HepG2 (cell line): ENCODE data around the gene HDAC3. TPM values are rescaled to one million over a fixed set of nuclear protein-coding genes. Genes with fewer than 3 reads are reported as not detected.

Source experiments
- AKAP8 ChIP-seq: sonication (generic); formaldehyde crosslinking; IDR thresholded peaks from 2 replicates; pipeline ENCODE4 v1.5.1; 2020; ENCODE audit warnings: mild to moderate bottlenecking, missing genetic modification reagents
- CHD2 ChIP-seq: IDR thresholded peaks from 2 replicates; pipeline ENCODE4 v1.6.1; 2011; ENCODE audit warnings: low read depth, low read length, improper control_type of control experiment
- ETV5 ChIP-seq: IDR thresholded peaks from 2 replicates; pipeline ENCODE4 v1.6.1; 2018; ENCODE audit warnings: missing biosample characterization, missing genetic modification reagents, inconsistent platforms, borderline replicate concordance
- FOSL2 ChIP-seq: sonication (generic); formaldehyde crosslinking; IDR thresholded peaks from 2 replicates; pipeline ENCODE4 v1.4.0; 2020; ENCODE audit warnings: missing genetic modification reagents
- HMGXB4 ChIP-seq, 2 experiments: sonication (generic) in 1 of 2; formaldehyde crosslinking in 1 of 2; IDR thresholded peaks; 2 replicates each; pipeline versions ENCODE4 v1.4.0 to v1.6.1; 2018 to 2020; ENCODE audit warnings: missing genetic modification reagents in 2 of 2, borderline replicate concordance in 1 of 2, low read depth in 1 of 2, mild to moderate bottlenecking in 1 of 2, missing biosample characterization in 1 of 2
- HOXA7 ChIP-seq: sonication (generic); formaldehyde crosslinking; IDR thresholded peaks from 2 replicates; pipeline ENCODE4 v1.8.1; 2022; ENCODE audit warnings: mild to moderate bottlenecking, missing genetic modification reagents, moderate library complexity
- JUN ChIP-seq: sonication (generic); formaldehyde crosslinking; IDR thresholded peaks from 2 replicates; pipeline ENCODE4 v1.4.0; 2020; ENCODE audit warnings: mild to moderate bottlenecking, missing genetic modification reagents
- MATR3 ChIP-seq: sonication (generic); formaldehyde crosslinking; IDR thresholded peaks from 2 replicates; pipeline ENCODE4 v1.4.0; 2020; ENCODE audit warnings: missing genetic modification reagents
- MAX ChIP-seq: IDR thresholded peaks from 2 replicates; pipeline ENCODE4 v1.6.1; 2012; ENCODE audit warnings: inconsistent platforms
- NFE2L2 ChIP-seq: fragments of 150-350 bp; IDR thresholded peaks from 2 replicates; pipeline ENCODE4 v1.6.1; 2014; ENCODE audit warnings: low read length
- PRMT3 ChIP-seq: sonication (generic); formaldehyde crosslinking; IDR thresholded peaks from 2 replicates; pipeline ENCODE4 v1.8.1; 2022; ENCODE audit warnings: low read depth, mild to moderate bottlenecking, moderate library complexity, missing genetic modification reagents, borderline replicate concordance
- REL ChIP-seq: sonication (generic); formaldehyde crosslinking; conservative IDR thresholded peaks from 2 replicates; pipeline ENCODE4 v1.8.0; 2022; ENCODE audit warnings: mild to moderate bottlenecking, missing genetic modification reagents, moderate library complexity
- RFXANK ChIP-seq: IDR thresholded peaks from 2 replicates; pipeline ENCODE4 v1.6.1; 2016
- SOX5 ChIP-seq: IDR thresholded peaks from 2 replicates; pipeline ENCODE4 v1.6.1; 2016; ENCODE audit warnings: borderline replicate concordance
- SRSF4 ChIP-seq: fragments of 200-400 bp; formaldehyde crosslinking; IDR thresholded peaks from one replicate; pipeline ENCODE4 v1.6.1; 2018; ENCODE audit warnings: mild to moderate bottlenecking, low read depth, low read length, moderate library complexity; ENCODE audit not compliant: poor library complexity, severe bottlenecking
- THAP11 ChIP-seq: IDR thresholded peaks from 2 replicates; pipeline ENCODE4 v1.6.1; 2016; ENCODE audit warnings: missing biosample characterization, missing genetic modification reagents
- TMF1 ChIP-seq: sonication (generic); formaldehyde crosslinking; IDR thresholded peaks from 2 replicates; pipeline ENCODE4 v1.8.1; 2022; ENCODE audit warnings: low read depth, missing genetic modification reagents
- TOPORS ChIP-seq: sonication (generic); formaldehyde crosslinking; IDR thresholded peaks from 2 replicates; pipeline ENCODE4 v1.8.0; 2023; ENCODE audit warnings: mild to moderate bottlenecking, missing genetic modification reagents
- U2AF1 ChIP-seq: fragments of 200-400 bp; formaldehyde crosslinking; optimal IDR thresholded peaks from 2 replicates; pipeline ENCODE3; 2017; ENCODE audit warnings: mild to moderate bottlenecking, low read depth, low read length
- ZBTB49 ChIP-seq: sonication (generic); formaldehyde crosslinking; IDR thresholded peaks from 2 replicates; pipeline ENCODE4 v1.4.0; 2020; ENCODE audit warnings: missing genetic modification reagents, borderline replicate concordance
- ZNF281 ChIP-seq: sonication (generic); formaldehyde crosslinking; IDR thresholded peaks from 2 replicates; pipeline ENCODE4 v1.4.0; 2020; ENCODE audit warnings: missing genetic modification reagents, borderline replicate concordance
- ZNF354B ChIP-seq: sonication (generic); formaldehyde crosslinking; IDR thresholded peaks from 2 replicates; pipeline ENCODE4 v1.8.0; 2022; ENCODE audit warnings: mild to moderate bottlenecking, missing genetic modification reagents
- ZZZ3 ChIP-seq: sonication (generic); formaldehyde crosslinking; IDR thresholded peaks from 2 replicates; pipeline ENCODE4 v1.4.0; 2020; ENCODE audit warnings: missing genetic modification reagents, mild to moderate bottlenecking, borderline replicate concordance
- polyA plus RNA-seq, 8 experiments: library from polyadenylated mRNA; depleted of rRNA in 3 of 8; stranded (reverse) in 7 of 8; unstranded in 1 of 8; fragments of >200 nt; fragmentation: Illumina TruSeq in 4 of 8; extraction: Trizol in 4 of 8; gene quantifications; 2 replicates each; pipeline versions ENCODE4 v1.2.1 to v1.2.3, GENCODE V29; 2011 to 2016; ENCODE audit warnings: low read depth in 4 of 8, missing spikeins in 1 of 8, mixed read lengths in 1 of 8; ENCODE audit not compliant: insufficient read depth in 1 of 8
- total RNA-seq, 5 experiments: library from RNA; depleted of rRNA; stranded (reverse); fragments of >200 nt; fragmentation: Illumina TruSeq; extraction: Trizol; gene quantifications; 2 replicates each; pipeline ENCODE4 v1.2.3, GENCODE V29; 2016; ENCODE audit warnings: low read depth in 1 of 5

HDAC3 gene
- total and polyA plus RNA-seq, 2 of the 13 experiments (the other 11 are each of a cell fraction or from before 2014, with no cell fraction given), result 84.0 to 94.1 TPM

GRCh38 chr5:141618030-141618803 lies 18.4 kb downstream of the HDAC3 start (continued):
- TF ChIP-seq REL, result no peak
- peak; percentile 15; the same call in 1 of the 2 replicates for TF ChIP-seq SOX5
- no peak for TF ChIP-seq JUN (CRISPR knock-in tag)
- 0 out of 2 replicates have a peak, but pooled peaks have one; percentile 11 for TF ChIP-seq TOPORS
- TF ChIP-seq MATR3 (CRISPR knock-in tag), result no peak
- no peak for TF ChIP-seq ZBTB49 (CRISPR knock-in tag)
- TF ChIP-seq NFE2L2, result no peak
- TF ChIP-seq U2AF1, result peak; percentile 0
- TF ChIP-seq TMF1, result no peak
- TF ChIP-seq PRMT3 (CRISPR knock-in tag), result 0 out of 2 replicates have a peak, but pooled peaks have one; percentile 13
- TF ChIP-seq HMGXB4 (CRISPR knock-in tag; IDR thresholded peaks at IDR 0.05; ENCODE audit: borderline replicate concordance in 1 of 2, low read depth in 1 of 2), result no peak; a peak in 1 of 4 replicates
- TF ChIP-seq ETV5 (CRISPR knock-in tag), result peak; percentile 30; the same call in 1 of the 2 replicates
- no peak for TF ChIP-seq CHD2
- TF ChIP-seq AKAP8 (CRISPR knock-in tag), result no peak
- TF ChIP-seq ZNF281 (CRISPR knock-in tag), result peak; percentile 88; the same call in 1 of the 2 replicates
- TF ChIP-seq MAX, result 0 out of 2 replicates have a peak, but pooled peaks have one; percentile 21
- TF ChIP-seq THAP11 (CRISPR knock-in tag), result 0 out of 2 replicates have a peak, but pooled peaks have one; percentile 53
- no peak for TF ChIP-seq ZZZ3 (CRISPR knock-in tag)
- TF ChIP-seq FOSL2 (CRISPR knock-in tag), result peak; percentile 71
- TF ChIP-seq SRSF4, result no peak
- TF ChIP-seq ZNF354B (CRISPR knock-in tag), result no peak
- TF ChIP-seq RFXANK (CRISPR knock-in tag), result no peak
- 0 out of 2 replicates have a peak, but pooled peaks have one; percentile 38 for TF ChIP-seq HOXA7 (CRISPR knock-in tag)
